Neural cell (in vitro differentiated cells): Measurements from ENCODE around the gene MYH7B. TPM values are rescaled to one million over a fixed set of nuclear protein-coding genes. Genes with fewer than 3 reads are reported as not detected.

Experiments used
- H2AFZ ChIP-seq: fragments of 200-600, 300-800 bp; sonication (generic), shearing (Covaris generic); 2 replicates; pipeline ENCODE4 v1.6.0; 2014; ENCODE audit warnings: low read depth, mild to moderate bottlenecking, antibody characterized with exemption, low read length, moderate library complexity
- H3F3A ChIP-seq: fragments of 200-600 bp; shearing (Covaris generic); 2 replicates; pipeline ENCODE4 v1.6.1; 2016; ENCODE audit warnings: mild to moderate bottlenecking, moderate library complexity, mixed read lengths, antibody characterized with exemption, low read length; ENCODE audit not compliant: insufficient read depth, poor library complexity, severe bottlenecking
- H3K27ac ChIP-seq: fragments of 200-600, 300-800 bp; sonication (generic), shearing (Covaris generic); 2 replicates; pipeline ENCODE4 v1.5.1; 2014; ENCODE audit warnings: mild to moderate bottlenecking, low read length, moderate library complexity
- H3K27me3 ChIP-seq: fragments of 300-800, 200-600 bp; sonication (generic), shearing (Covaris generic); 2 replicates; pipeline ENCODE4 v1.6.0; 2014; ENCODE audit warnings: mild to moderate bottlenecking, low read depth, low read length, moderate library complexity; ENCODE audit not compliant: insufficient read depth
- H3K36me3 ChIP-seq: fragments of 300-800, 200-600 bp; sonication (generic), shearing (Covaris generic); 2 replicates; pipeline ENCODE4 v1.5.1; 2014; ENCODE audit warnings: mild to moderate bottlenecking, antibody characterized with exemption, low read length, moderate library complexity; ENCODE audit not compliant: insufficient read depth
- H3K4me2 ChIP-seq: fragments of 300-800, 200-600 bp; sonication (generic), shearing (Covaris generic); 2 replicates; pipeline ENCODE4 v1.6.0; 2014; ENCODE audit warnings: mild to moderate bottlenecking, low read length
- H3K4me3 ChIP-seq: fragments of 300-800, 200-600 bp; sonication (generic), shearing (Covaris generic); 2 replicates; pipeline ENCODE4 v1.5.1; 2014; ENCODE audit warnings: mild to moderate bottlenecking, low read length, moderate library complexity
- H3K79me2 ChIP-seq: fragments of 200-600 bp; shearing (Covaris generic); replicated peaks from 2 replicates; pipeline ENCODE4 v1.6.0; 2014; ENCODE audit warnings: mild to moderate bottlenecking, low read length, moderate library complexity; ENCODE audit not compliant: insufficient read depth
- H3K9ac ChIP-seq: fragments of 300-800, 200-600 bp; sonication (generic), shearing (Covaris generic); 2 replicates; pipeline ENCODE4 v1.6.1; 2016; ENCODE audit warnings: mild to moderate bottlenecking, low read length, mixed read lengths
- H3K9me2 ChIP-seq: fragments of 200-600 bp; shearing (Covaris generic); 2 replicates; pipeline ENCODE4 v1.6.1; 2016; ENCODE audit warnings: mild to moderate bottlenecking, low read length, mixed read lengths; ENCODE audit not compliant: insufficient read depth
- H3K9me3 ChIP-seq: fragments of 200-600, 300-800 bp; sonication (generic), shearing (Covaris generic); 2 replicates; pipeline ENCODE4 v1.6.1; 2016; ENCODE audit warnings: mild to moderate bottlenecking, mixed run types, low read length, moderate library complexity, mixed read lengths
- H4K20me1 ChIP-seq: fragments of 200-600 bp; shearing (Covaris generic); 2 replicates; pipeline ENCODE4 v1.6.1; 2016; ENCODE audit warnings: mild to moderate bottlenecking, mixed run types; ENCODE audit not compliant: insufficient read depth
- CTCF ChIP-seq: fragments of 450-650 bp; IDR thresholded peaks from 2 replicates; pipeline ENCODE4 v1.5.1; 2014; ENCODE audit warnings: antibody characterized with exemption, mild to moderate bottlenecking, moderate library complexity; ENCODE audit not compliant: poor library complexity, severe bottlenecking
- EP300 ChIP-seq: fragments of 450-650 bp; conservative IDR thresholded peaks from 2 replicates; pipeline ENCODE4 v1.6.1; 2014; ENCODE audit warnings: antibody characterized with exemption, mild to moderate bottlenecking, moderate library complexity; ENCODE audit not compliant: poor library complexity, severe bottlenecking
- EZH2 ChIP-seq: fragments of 200-600, 300-800 bp; shearing (Covaris generic), sonication (generic); IDR thresholded peaks from 2 replicates; pipeline ENCODE4 v1.6.1; 2014; ENCODE audit warnings: antibody characterized with exemption, low read length, borderline replicate concordance, mild to moderate bottlenecking; ENCODE audit not compliant: insufficient read depth, poor library complexity, severe bottlenecking
- MXI1 ChIP-seq: fragments of 450-650 bp; conservative IDR thresholded peaks from 2 replicates; pipeline ENCODE4 v1.6.1; 2014; ENCODE audit warnings: antibody characterized with exemption, mild to moderate bottlenecking; ENCODE audit not compliant: poor library complexity, severe bottlenecking
- POLR2AphosphoS5 ChIP-seq: IDR thresholded peaks from 2 replicates; pipeline ENCODE4 v1.6.1; 2012
- RAD21 ChIP-seq: fragments of 450-650 bp; conservative IDR thresholded peaks from 2 replicates; pipeline ENCODE4 v1.6.1; 2014; ENCODE audit warnings: antibody characterized with exemption, mild to moderate bottlenecking, moderate library complexity
- REST ChIP-seq: IDR thresholded peaks from 2 replicates; pipeline ENCODE4 v1.6.1; 2012; ENCODE audit warnings: borderline replicate concordance
- SMC3 ChIP-seq: fragments of 450-650 bp; conservative IDR thresholded peaks from 2 replicates; pipeline ENCODE4 v1.6.1; 2014; ENCODE audit warnings: antibody characterized with exemption, mild to moderate bottlenecking, moderate library complexity; ENCODE audit not compliant: poor library complexity
- TAF1 ChIP-seq: IDR thresholded peaks from 2 replicates; pipeline ENCODE4 v1.6.1; 2012; ENCODE audit warnings: low read depth
- polyA plus RNA-seq: library from polyadenylated mRNA; depleted of rRNA; stranded (reverse); fragments of >200 nt; gene quantifications from 2 replicates; pipeline ENCODE4 v1.2.3, GENCODE V29; 2014

The MYH7B gene
- polyA plus RNA-seq, 1 donor from 2014 or later = not detected

- no peak overlapping the region for H3K27ac ChIP-seq
These were observed 27.3 kb upstream of the MYH7B start for GRCh38 chr20:34928411-34928810.

GRCh38 chr20:34931771-34932170 is 23.9 kb upstream of the MYH7B start:
- H3K36me3 ChIP-seq = no peaks in the 10 kb centered on the region

More at GRCh38 chr20:34928411-34928810, 27.3 kb upstream of the MYH7B start:
- Histone ChIP-seq H3K27me3 (no peaks in the 10 kb centered on the region), H3K9me2 (no peaks in the 10 kb centered on the region), H3K79me2 (no peaks in the 10 kb centered on the region), H3K4me2 (no peak overlapping the region), H3K4me3 (no peak overlapping the region), H3K9ac (no peak overlapping the region), H4K20me1 (no peaks in the 10 kb centered on the region), H3F3A (no peaks in the 10 kb centered on the region), H3K9me3 (no peaks in the 10 kb centered on the region), H2AFZ (no peak overlapping the region), H3K36me3 (peaks cover 10% of the 10 kb centered on the region)
- TF ChIP-seq EZH2 (no peak), RAD21 (no peak), POLR2AphosphoS5 (no peak), SMC3 (no peak), REST (no peak)

More at GRCh38 chr20:34931771-34932170, 23.9 kb upstream of the MYH7B start:
- H3K79me2 ChIP-seq = no peaks in the 10 kb centered on the region
- no peaks in the 10 kb centered on the region for H4K20me1 ChIP-seq
- H3K9ac ChIP-seq = no peak overlapping the region
- H3K9me3 ChIP-seq = no peaks in the 10 kb centered on the region
- H3K4me3 ChIP-seq = no peak overlapping the region
- no peak overlapping the region for H2AFZ ChIP-seq
- no peaks in the 10 kb centered on the region for H3F3A ChIP-seq
- TF ChIP-seq EZH2 (no peak), TAF1 (no peak), EP300 (no peak), CTCF (no peak), REST (no peak), SMC3 (no peak), MXI1 (no peak), POLR2AphosphoS5 (no peak), RAD21 (no peak)
- no peaks in the 10 kb centered on the region for H3K27me3 ChIP-seq
- no peak overlapping the region for H3K4me2 ChIP-seq
- H3K27ac ChIP-seq = no peak overlapping the region
- no peaks in the 10 kb centered on the region for H3K9me2 ChIP-seq
